Activated T-cell treated with anti-CD3 and anti-CD28 coated beads for 24 hours (primary cell): ENCODE results near the gene MAGI2.
"Not testable (repeated sequence)": the region's sequence is repeated elsewhere in the genome, so short reads cannot be mapped to it uniquely, and the experiment has no call there.

Experiments used
- DNase-seq: peaks from one replicate; pipeline ENCODE4 v3.0.0-alpha.2; 2020; ENCODE audit warnings: low read depth

Gene MAGI2

DNA sequence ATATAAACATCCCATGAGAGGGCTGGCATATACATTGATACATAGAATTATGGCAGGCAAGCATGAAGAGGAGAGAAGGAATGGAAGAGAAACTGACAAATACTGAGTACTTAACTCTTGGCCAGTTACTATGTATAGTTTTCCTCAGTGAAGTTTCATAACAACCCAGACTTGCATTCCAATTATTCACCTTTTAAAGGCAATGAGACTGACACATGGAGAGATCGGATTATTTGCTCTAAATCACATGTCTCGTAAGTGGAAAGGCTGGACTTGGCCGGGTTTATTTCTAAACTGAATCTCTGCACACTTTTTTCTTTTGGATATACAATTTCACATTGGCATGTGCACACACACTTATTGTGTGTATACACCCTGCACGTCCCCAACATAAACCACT is 1106.6 kb downstream of the MAGI2 start:
- no peak for DNase-seq

DNA sequence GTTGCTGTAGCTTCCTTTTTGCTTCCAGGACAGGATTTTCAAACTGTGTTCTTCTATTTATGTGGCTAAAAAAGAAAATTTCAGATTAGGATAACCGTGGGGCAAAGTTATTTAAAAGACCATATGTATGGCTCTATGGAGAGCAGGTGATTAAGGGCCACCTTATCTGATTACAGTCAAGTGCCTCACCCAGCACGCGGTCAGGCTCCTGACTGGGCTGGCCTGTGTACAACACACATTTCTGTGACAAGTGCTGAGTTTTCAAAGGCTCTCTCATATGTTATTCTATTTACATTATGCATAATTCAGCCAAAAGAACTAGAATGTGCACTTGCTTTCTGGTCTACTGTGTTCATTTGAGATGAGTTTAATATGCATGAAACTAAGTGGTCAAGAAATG is 1107.5 kb downstream of the MAGI2 start:
- no peak for DNase-seq

- no peak for DNase-seq
These were observed 1108.1 kb downstream of the MAGI2 start for GRCh38 chr7:78345293-78345911.

DNA sequence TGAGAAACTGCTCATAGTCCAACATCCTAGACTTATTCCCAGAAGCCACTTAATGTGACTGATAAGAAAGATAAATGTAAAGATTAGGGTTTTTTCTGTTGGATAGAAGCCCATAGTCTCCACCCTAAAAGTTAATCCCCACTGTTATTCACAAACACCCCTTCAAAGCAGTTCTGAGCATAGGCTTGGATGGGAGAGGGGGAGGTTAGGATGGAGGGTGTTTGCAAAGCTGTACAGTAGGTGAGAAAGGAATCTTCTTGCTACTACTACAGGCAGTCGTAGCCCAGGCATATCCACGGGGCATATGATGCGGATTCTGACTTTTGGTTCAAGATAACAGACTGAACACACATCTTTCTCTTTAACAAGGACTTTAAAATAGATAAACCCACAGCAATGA is 1119.0 kb downstream of the MAGI2 start:
- DNase-seq, result no peak

- DNase-seq, result no peak
These were observed 1119.7 kb downstream of the MAGI2 start for GRCh38 chr7:78333530-78334425.

- DNase-seq, result no peak
These were observed 1124.3 kb downstream of the MAGI2 start for GRCh38 chr7:78329001-78329655.

GRCh38 chr7:78327718-78328117 is 1125.7 kb downstream of the MAGI2 start:
- no peak for DNase-seq

DNA sequence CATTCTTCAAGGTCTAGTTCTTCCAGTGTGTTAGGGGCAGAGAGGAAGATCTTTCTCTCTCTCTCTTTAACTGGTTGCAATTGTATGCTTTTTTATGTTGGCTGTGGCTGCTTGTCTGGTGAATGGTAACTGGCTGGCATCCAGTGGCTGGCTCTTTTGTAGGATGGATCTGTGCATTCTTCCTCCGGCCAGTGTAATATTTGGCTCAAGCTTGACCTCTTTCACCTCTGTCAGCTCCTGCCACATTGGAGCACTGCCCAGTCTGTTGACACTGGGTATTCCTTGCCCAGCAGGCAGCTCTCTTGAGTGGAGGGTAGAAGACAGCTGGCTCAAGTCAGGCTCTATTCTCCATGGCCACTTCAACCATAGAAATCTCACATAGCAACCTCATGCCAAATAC is 1126.6 kb downstream of the MAGI2 start:
- no peak for DNase-seq

- DNase-seq, result no peak
These were observed 1127.3 kb downstream of the MAGI2 start for GRCh38 chr7:78326189-78326588.

- no peak for DNase-seq
These were observed 1130.3 kb downstream of the MAGI2 start for GRCh38 chr7:78323118-78323517.

GRCh38 chr7:78322231-78322630 is 1131.2 kb downstream of the MAGI2 start:
- not testable (repeated sequence) for DNase-seq

- no peak for DNase-seq
These were observed 1136.1 kb downstream of the MAGI2 start for GRCh38 chr7:78317371-78317770.

GRCh38 chr7:78316110-78316509 is 1137.4 kb downstream of the MAGI2 start:
- no peak for DNase-seq

GRCh38 chr7:78315119-78315518 is 1138.3 kb downstream of the MAGI2 start:
- DNase-seq, result no peak

DNA sequence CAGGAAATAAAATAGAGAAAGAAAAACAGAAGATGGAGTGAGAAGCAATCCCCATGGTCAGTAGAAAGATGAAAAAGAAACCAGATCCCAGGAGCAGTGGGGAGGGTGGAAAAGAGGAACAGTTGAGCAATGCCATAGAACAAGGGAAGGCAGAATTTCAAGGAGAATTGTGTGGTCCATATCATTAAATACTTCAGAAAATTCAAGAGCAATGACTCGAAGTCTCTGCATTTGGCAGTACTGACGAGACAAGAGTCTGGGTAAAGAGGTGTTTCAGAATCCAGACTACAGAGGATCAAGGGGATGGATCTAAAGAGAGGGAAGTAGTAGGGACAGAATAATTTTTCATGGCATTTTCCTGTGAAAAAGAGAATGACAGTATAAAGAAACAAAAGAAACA is 1142.3 kb downstream of the MAGI2 start:
- DNase-seq, result no peak

DNA sequence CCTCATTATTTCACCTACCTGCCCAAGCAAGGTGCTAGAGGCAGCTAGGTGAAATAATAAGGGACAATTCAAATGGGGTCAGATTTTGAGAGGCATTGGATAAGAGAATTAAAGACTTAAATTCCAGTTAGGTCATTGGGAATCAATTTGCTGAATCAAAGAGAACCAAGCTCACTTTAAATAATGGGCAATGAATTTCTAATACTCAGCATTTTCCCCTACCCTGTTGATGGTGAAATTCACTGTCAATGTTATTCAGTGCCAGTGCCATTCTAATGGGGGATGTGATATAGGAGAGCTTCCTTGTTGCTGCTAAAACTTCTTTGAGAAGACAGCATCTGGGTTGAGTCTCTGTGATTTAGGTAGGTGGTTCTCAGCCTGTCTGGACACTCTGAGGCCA is 1145.6 kb downstream of the MAGI2 start:
- DNase-seq, result no peak

DNA sequence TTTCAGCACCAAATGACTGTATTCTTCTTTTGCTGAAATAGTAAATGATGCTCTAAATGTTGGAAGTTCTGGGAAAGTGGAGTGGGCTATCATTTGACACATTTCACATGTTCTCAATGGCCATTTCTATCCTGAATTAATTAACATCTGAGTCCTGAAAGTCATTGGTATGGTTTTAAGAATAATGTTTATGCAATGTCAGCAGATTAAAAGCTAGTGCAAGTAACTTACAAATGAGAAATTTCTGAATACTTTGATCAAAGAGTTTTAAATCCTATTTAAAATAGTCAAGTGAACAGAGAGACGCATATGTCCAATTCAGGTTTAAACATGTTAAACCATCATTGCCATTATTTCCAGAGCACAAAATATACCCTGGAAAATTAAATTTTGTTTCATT is 1146.8 kb downstream of the MAGI2 start:
- DNase-seq, result no peak

DNA sequence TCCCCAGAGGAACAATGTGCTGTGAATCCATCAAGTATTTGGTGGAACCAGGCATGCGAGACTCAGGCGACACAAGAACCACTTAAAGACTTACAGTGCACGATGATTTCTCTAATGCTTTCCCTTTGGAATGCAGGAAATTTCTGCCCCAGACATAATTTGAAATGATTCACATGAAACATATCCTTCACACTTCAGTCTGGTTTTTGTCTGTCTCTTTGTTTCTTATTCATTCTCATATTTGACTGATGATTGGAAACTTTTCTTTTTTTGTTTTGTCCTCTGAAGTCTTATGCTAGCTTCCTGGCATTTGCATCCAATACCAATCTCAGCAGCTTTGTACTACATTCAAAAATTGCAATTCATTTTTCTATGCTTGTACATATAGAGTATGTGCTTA is 1152.1 kb downstream of the MAGI2 start:
- no peak for DNase-seq

DNA sequence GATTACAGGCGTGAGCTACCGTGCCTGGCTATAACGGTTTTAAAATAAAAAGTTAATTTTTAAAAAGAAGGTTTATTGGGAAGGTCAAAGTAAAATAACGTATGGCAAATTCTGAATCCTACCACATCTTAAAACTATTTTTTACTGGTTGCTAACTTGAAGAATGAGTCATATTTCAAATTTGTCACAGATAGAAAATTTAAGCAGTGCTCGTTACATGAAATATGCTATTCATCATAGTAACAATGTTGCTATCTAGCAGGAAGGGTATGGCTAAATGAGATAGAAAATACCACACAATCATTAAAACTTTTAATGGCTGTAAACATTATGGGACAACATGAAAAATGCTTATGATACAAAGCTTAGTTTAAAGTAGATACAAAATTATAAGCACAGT is 1154.4 kb downstream of the MAGI2 start:
- no peak for DNase-seq

DNA sequence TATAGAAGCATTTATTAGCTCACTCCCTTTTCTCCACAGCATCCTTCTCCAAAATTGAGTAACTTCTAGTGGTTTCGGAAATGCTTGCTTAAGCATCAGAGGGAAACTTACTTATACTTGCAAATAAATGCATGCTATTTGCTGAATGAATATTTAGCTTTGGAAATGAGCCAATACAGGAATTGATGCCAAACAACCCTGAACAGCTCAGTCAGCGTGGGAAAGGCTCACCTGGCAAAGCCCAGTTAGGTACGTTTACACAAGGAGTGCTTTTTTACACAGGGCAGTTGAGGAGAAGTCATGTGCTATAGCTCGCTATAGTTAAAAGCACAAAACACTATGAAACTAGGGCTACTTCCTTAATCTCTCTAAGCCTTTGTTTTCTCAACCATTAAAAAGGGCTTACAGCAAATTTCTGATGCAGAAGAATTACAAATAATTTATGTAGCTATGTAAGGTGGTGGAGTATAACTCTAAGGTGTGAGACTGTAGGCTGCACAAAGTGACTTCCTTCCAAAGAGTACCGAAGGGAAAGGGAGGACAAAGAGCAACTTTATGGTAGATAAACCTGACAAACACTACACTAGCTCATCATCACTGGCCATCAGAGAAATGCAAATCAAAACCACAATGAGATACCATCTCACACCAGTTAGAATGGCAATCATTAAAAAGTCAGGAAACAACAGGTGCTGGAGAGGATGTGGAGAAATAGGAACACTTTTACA is 1156.7 kb downstream of the MAGI2 start:
- DNase-seq, result no peak

- no peak for DNase-seq
These were observed 1157.3 kb downstream of the MAGI2 start for GRCh38 chr7:78296046-78296597.

GRCh38 chr7:78289471-78289870 is 1164.0 kb downstream of the MAGI2 start:
- DNase-seq, result not testable (repeated sequence)
